ENCODE results near the gene CCDC85C. TPM values are rescaled to one million over a fixed set of nuclear protein-coding genes. Genes with fewer than 3 reads are reported as not detected.

Gene CCDC85C
- total RNA-seq, 2 experiments from 2014 or later: 11.8 to 13.3 TPM

DNA sequence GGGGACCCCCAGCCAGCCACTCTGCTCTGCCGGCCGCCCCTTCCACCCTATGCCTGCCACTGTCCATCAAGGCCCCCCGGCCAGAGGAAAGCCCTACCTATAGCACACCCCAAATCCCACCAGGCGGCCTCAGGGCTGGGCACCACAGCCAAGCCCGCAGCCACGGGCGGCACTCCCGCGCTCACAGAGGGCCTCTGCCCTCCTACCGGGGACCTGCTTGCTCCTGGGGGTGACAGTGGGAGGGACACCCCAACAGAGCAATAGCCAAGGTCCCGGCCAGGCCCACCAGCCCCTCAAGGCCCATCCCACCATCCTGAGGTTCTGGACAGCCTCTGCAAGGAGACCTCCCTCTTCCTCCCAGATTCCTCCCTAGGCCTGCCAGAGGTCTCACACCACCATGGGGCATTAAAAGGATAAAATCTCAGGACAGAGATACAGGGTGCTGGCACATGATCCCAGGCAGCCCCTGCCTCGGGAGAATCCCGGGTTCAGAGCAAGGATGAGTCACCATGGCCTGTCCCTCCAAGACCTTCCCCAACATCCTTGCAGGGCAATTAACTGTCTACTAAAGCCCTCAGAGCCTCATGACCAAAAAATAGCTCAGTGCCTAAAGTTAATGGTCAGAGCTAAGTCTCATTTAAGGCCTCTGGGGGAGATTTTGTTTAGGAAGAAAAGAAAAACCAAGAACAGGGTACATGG lies 17.1 kb downstream of the CCDC85C start:
- Mint-ChIP-seq H3K4me3 (no peak overlapping the region), H3K4me1 (peaks cover 3% of the 10 kb centered on the region), H3K27ac (no peak overlapping the region), H3K36me3 (no peaks in the 10 kb centered on the region), H3K27me3 (no peaks in the 10 kb centered on the region), H3K9me3 (no peaks in the 10 kb centered on the region)
- DNase-seq: no peak
- POLR2A ChIA-PET: no interaction called here
- no peak for ATAC-seq (ENCODE audit: low read depth)

DNA sequence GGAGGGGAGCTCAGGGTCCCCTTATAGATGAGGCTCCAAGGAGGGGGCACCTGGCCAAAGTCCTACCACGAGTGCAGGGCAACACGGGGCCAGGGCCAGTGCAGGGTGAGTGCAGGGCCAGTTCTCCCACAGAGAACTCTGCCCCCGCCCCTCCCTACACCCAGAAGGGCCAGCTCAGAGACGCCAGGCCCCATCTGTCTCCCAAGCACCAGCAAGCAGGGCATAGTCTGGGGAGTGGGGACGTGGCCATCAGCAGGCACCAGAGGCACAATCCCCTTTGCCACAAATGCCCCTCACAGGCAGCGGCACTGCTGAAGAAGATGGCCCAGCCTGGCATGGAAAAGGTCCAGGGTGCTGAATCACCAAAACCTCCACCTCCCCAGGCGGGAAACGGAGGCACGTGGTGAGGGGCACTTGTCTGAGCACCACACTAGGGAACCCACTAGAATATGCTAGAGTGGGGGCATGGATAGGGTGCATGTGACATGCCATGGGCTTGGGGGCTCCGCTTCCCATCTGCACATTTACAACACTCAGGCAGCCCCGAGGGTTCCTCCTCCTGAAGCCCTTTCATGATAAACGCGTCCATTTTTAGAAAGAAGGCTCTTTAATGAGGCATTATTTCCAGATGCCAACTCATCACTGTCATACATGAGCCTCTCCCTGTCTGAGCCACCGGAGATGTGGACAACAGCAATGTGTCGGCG lies 17.8 kb downstream of the CCDC85C start:
- DNase-seq (no peak), ATAC-seq (ENCODE audit: low read depth) (no peak)
- H3K27ac Mint-ChIP-seq: no peak overlapping the region
- POLR2A ChIA-PET: no interaction called here
- H3K9me3 Mint-ChIP-seq: no peaks in the 10 kb centered on the region
- no peaks in the 10 kb centered on the region for H3K27me3 Mint-ChIP-seq
- peaks cover 3% of the 10 kb centered on the region for H3K4me1 Mint-ChIP-seq
- H3K36me3 Mint-ChIP-seq: no peaks in the 10 kb centered on the region
- H3K4me3 Mint-ChIP-seq: no peak overlapping the region

GRCh38 chr14:99584823-99585222 lies 19.2 kb downstream of the CCDC85C start:
- Mint-ChIP-seq H3K27me3 (no peaks in the 10 kb centered on the region), H3K27ac (no peak overlapping the region), H3K9me3 (no peaks in the 10 kb centered on the region), H3K4me1 (peaks cover 3% of the 10 kb centered on the region), H3K4me3 (no peak overlapping the region), H3K36me3 (no peaks in the 10 kb centered on the region)
- no peak for DNase-seq
- no peak for ATAC-seq (ENCODE audit: low read depth)
- POLR2A ChIA-PET: no interaction called here

- Mint-ChIP-seq H3K4me3 (no peak overlapping the region), H3K36me3 (no peaks in the 10 kb centered on the region), H3K4me1 (no peaks in the 10 kb centered on the region), H3K27ac (no peak overlapping the region), H3K9me3 (no peaks in the 10 kb centered on the region), H3K27me3 (no peaks in the 10 kb centered on the region)
- POLR2A ChIA-PET: no interaction called here
- no peak for ATAC-seq (ENCODE audit: low read depth)
- no peak for DNase-seq
Measured at GRCh38 chr14:99581938-99582337, 22.1 kb downstream of the CCDC85C start.

DNA sequence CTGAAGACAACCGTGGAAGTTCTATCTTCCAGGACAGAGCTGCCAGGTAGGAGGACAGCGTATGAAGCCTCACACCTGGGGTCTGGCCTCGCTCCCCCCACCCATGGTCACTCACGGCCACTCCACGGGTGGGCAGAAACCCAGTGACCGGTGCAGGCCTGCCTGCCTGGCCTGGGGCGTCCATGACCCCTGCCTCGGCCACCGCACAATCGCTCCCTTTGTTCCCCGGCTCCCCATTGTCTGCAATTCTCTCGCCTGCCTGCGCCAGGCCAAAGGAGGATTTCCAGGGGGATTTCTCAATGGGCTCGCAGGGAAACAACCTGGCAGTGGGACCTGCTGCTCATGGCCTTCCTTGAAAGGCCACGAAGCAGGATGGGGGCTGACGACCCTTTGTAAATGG lies 22.6 kb downstream of the CCDC85C start:
- H3K4me1 Mint-ChIP-seq: no peaks in the 10 kb centered on the region
- H3K36me3 Mint-ChIP-seq: no peaks in the 10 kb centered on the region
- no peaks in the 10 kb centered on the region for H3K9me3 Mint-ChIP-seq
- H3K4me3 Mint-ChIP-seq: no peak overlapping the region
- H3K27ac Mint-ChIP-seq: no peak overlapping the region
- H3K27me3 Mint-ChIP-seq: no peaks in the 10 kb centered on the region
- DNase-seq: no peak
- POLR2A ChIA-PET: no interaction called here
- ATAC-seq (ENCODE audit: low read depth): no peak

- Mint-ChIP-seq H3K4me3 (no peak overlapping the region), H3K27me3 (no peaks in the 10 kb centered on the region), H3K9me3 (no peaks in the 10 kb centered on the region), H3K36me3 (no peaks in the 10 kb centered on the region), H3K27ac (no peak overlapping the region), H3K4me1 (no peaks in the 10 kb centered on the region)
- POLR2A ChIA-PET: no interaction called here
- no peak for DNase-seq
- no peak for ATAC-seq (ENCODE audit: low read depth)
Measured at GRCh38 chr14:99579903-99580571, 24.0 kb downstream of the CCDC85C start.

DNA sequence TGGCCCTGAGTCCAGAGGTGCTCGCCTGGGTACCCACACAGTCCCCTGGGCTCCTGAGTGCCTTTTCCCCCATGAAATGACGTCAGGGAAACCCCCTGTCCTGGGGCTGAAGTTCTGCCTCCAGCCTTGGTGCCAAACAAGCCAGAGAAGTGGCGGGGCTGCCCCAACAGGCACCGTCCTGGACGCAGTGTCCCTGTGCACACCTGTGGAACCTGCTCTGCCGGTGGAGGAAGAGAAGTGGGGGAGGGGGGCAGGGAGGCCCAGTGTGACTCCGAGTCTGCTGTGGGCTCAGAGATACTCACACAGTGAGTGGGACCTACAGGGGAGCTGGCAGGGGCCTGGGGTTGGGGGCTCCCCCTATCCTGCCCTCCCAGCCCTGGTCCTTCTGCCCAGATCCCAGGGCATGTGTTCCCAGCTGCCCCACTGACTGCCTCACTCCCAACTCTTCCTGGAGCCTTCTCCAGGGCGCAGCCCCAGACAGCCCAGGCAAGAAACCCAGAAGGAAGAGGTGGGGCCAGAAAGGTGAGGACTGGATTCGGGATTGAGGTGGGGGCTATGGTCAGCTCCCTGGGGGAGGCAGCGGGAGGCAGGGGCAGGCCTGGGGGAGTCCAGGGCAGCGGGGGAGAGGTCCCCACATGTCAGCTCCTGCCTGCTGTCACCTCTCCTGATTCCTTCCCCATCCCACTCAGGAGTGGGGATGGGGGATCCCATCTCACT lies 24.7 kb downstream of the CCDC85C start:
- H3K27ac Mint-ChIP-seq: no peak overlapping the region
- POLR2A ChIA-PET: no interaction called here
- no peak for ATAC-seq (ENCODE audit: low read depth)
- no peak for DNase-seq
- H3K27me3 Mint-ChIP-seq: no peaks in the 10 kb centered on the region
- no peak overlapping the region for H3K4me3 Mint-ChIP-seq
- no peaks in the 10 kb centered on the region for H3K36me3 Mint-ChIP-seq
- H3K4me1 Mint-ChIP-seq: no peaks in the 10 kb centered on the region
- H3K9me3 Mint-ChIP-seq: no peaks in the 10 kb centered on the region

DNA sequence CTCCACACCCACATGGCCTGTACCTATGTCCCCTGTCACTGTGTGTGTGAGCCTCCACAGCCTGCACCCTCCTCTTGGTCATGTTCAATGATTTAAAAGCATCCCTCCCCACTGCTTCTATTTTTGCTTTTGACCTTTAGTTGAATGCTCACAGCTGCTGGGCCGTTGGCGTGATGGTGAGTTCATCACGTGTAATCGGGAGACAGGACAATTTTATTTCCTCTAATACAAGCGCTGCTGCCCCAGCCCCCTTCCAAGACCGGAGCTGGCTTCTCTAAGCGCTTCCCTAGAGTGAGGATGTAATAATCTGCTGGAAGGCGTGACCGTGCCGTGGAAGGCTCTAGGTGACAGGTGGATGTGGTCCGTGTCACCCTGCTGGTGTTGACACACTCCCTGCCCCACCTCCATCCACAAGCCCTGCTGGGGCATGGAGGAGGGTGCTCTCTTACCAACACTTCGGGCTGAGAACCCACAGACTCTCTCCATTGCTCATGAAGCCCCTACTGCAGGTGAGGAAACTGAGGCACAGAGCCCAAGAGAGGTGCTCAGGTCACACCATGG lies 25.4 kb downstream of the CCDC85C start:
- no peak for ATAC-seq (ENCODE audit: low read depth)
- POLR2A ChIA-PET: no interaction called here
- H3K4me3 Mint-ChIP-seq: no peak overlapping the region
- no peak overlapping the region for H3K27ac Mint-ChIP-seq
- DNase-seq: no peak
- no peaks in the 10 kb centered on the region for H3K9me3 Mint-ChIP-seq
- no peaks in the 10 kb centered on the region for H3K27me3 Mint-ChIP-seq
- H3K4me1 Mint-ChIP-seq: no peaks in the 10 kb centered on the region
- no peaks in the 10 kb centered on the region for H3K36me3 Mint-ChIP-seq

DNA sequence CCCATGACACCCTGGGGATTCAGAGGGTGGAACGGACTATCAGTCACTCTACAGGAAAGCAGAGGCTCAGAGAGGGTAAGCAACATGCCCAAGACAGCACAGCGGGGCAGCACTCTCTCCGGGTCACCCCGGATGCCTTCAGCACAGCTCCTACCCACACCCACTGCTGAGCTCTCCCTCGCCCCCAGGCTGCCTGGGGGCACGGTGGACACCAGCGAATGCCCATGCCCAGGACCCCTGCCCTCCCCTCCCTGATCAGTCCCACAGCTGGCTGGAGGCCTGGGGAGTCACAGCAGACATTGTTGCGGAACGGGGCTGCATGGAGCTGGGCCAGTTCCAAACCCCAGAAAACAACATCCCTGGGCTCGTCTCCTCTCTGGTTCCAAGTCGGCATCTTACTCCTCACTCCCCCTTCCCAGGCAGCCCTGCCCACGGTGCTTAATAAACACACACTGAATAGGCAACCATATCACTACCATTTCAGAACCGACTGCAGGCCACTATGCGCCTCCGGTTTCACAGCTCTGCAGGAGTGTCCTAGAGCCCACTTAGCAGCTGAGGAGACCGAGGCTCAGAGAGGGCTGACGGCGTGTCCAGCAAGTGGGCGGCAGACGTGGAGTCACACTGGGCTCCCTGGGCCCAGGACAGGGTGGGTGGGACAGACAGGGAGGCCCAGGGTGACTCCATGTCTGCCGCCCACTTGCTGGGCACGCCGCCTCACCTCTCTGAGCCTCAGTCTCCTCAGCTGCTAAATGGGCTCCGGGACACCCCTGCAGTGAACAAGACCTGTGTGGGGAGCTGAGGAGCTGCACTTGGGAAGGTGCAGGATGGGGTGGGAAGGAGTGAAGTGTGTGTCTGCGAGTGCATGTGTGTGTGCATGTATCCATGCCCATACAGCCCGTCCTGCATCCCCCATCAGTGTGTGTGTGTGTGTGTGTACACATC lies 27.0 kb downstream of the CCDC85C start:
- ATAC-seq (ENCODE audit: low read depth) (no peak), DNase-seq (no peak)
- no peaks in the 10 kb centered on the region for H3K4me1 Mint-ChIP-seq
- POLR2A ChIA-PET: no interaction called here
- no peaks in the 10 kb centered on the region for H3K27me3 Mint-ChIP-seq
- H3K36me3 Mint-ChIP-seq: no peaks in the 10 kb centered on the region
- H3K27ac Mint-ChIP-seq: no peak overlapping the region
- H3K4me3 Mint-ChIP-seq: no peak overlapping the region
- no peaks in the 10 kb centered on the region for H3K9me3 Mint-ChIP-seq

DNA sequence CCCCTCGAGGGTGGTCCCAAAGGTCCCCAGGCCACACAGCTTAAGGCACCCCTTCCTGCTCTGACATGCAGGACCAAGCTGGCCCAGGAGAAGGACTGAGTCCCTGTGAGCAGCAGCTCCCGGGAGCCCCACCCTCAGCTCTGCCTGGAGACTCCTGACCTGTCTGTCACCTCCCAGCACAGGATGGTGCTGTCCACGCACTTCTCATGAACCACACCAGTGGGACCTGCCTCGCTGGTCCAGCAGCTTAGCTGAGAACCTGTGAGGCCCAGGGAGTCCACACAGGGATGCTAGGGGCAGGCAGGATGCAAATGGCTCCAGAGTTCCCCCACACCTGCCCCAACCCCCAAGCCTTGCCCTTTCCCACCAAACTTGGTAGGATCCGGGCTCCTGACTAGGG lies 27.7 kb downstream of the CCDC85C start:
- no peaks in the 10 kb centered on the region for H3K36me3 Mint-ChIP-seq
- H3K4me1 Mint-ChIP-seq: no peaks in the 10 kb centered on the region
- no peaks in the 10 kb centered on the region for H3K9me3 Mint-ChIP-seq
- DNase-seq (no peak), ATAC-seq (ENCODE audit: low read depth) (no peak)
- no peak overlapping the region for H3K27ac Mint-ChIP-seq
- POLR2A ChIA-PET: no interaction called here
- H3K4me3 Mint-ChIP-seq: no peak overlapping the region
- no peaks in the 10 kb centered on the region for H3K27me3 Mint-ChIP-seq

GRCh38 chr14:99575043-99576023 lies 28.7 kb downstream of the CCDC85C start:
- ATAC-seq (ENCODE audit: low read depth) (no peak), DNase-seq (no peak)
- Mint-ChIP-seq H3K36me3 (no peaks in the 10 kb centered on the region), H3K4me1 (no peaks in the 10 kb centered on the region), H3K4me3 (no peak overlapping the region), H3K27me3 (no peaks in the 10 kb centered on the region), H3K9me3 (no peaks in the 10 kb centered on the region), H3K27ac (no peak overlapping the region)
- POLR2A ChIA-PET: no interaction called here

Measured in activated naive CD8-positive, alpha-beta T cell treated with anti-CD3 and anti-CD28 coated beads, Interleukin-2, amount 10 ng/mL, durations not matched to agents 7 days and 5 days (primary cell).